HG02970 (cell line): ENCODE results near the gene RPL32.
A peak's percentile ranks its signal among the peaks of the same experiment; 100 is the strongest.
"Not testable (repeated sequence)": the region's sequence is repeated elsewhere in the genome, so short reads cannot be mapped to it uniquely, and the experiment has no call there.

Source experiments
- ATAC-seq: cut with Tn5 transposase; IDR thresholded peaks from one replicate; pipeline ENCODE4 v1.9.1; 2021; ENCODE audit warnings: mild to moderate bottlenecking, moderate library complexity, moderate number of reproducible peaks; ENCODE audit not compliant: unreplicated experiment, low FRiP score

Gene RPL32

DNA sequence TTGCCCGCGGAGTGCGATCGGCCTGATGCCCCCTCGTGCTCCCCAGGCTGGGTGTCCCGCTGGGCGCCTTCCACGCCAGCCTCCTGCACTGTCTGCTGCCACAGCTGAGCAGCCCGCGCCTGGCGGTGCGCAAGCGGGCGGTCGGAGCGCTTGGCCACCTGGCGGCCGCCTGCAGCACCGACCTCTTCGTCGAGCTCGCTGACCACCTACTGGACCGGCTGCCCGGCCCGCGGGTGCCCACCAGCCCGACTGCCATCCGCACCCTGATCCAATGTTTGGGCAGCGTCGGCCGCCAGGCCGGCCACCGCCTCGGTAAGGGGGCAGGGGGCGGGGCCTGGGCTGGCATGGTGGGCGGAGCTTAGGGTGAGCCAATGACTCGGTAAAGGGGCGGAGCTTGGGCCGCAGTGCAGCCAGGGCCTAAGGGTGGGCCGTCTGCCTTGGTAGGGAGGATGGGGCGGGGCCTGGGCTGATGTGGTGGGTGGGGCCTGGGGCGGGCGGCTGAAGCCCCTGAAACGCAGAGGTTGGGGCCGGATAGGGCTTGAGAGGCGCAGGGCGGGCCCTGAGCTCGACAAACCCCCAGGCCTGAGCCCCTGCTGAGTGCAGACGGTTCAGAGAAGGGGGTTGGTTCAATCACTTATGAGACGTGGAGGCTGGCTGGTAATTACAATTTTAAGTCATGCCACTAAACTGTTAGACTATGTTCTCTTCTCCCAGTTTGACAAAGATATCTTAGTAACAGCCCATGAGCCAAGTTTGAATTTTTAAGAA is 31.2 kb downstream of the RPL32 start:
- peak; percentile 98 for ATAC-seq

- no peak for ATAC-seq
Measured at GRCh38 chr3:12809435-12809834, 31.9 kb downstream of the RPL32 start.

DNA sequence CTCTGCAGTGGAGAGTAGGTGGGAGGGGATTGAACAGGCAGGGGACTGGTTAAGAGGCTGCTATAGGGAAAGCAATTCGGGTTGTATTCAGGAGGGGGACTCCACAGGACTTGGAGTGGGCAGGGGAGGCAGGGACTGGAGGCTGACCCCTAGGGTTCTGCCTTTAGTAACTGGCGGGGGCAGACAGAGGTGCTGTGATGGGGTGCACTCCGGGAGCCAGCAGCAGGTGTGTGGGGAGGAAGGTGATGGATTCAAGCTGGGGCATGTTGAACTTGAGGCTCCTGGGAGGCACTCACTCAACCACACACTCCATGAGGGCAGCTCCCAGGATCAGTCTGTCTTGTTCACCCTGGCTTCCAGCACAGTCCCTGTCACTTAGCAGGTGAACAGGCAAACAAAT is 32.4 kb downstream of the RPL32 start:
- ATAC-seq = no peak

- ATAC-seq = no peak
Measured at GRCh38 chr3:12808587-12808986, 32.8 kb downstream of the RPL32 start.

GRCh38 chr3:12807601-12808359 is 33.6 kb downstream of the RPL32 start:
- no peak for ATAC-seq

GRCh38 chr3:12807066-12807465 is 34.3 kb downstream of the RPL32 start:
- ATAC-seq = no peak

DNA sequence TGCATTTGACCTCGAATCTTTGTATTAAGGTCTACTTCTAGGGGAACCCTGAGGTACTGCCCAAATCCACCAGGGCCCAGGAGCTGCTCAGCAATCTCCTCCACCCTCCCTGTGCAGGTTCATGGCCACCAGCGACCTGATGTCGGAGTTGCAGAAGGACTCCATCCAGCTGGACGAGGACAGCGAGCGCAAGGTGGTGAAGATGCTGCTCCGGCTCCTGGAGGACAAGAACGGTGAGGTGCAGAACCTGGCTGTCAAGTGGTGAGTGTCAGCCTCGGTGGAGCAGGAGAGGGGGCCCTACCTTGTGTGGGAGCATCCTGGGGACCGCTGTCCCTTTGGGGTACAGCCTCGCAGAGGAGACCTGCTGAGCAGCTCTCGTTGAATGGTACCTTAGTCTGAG is 38.0 kb downstream of the RPL32 start:
- no peak for ATAC-seq

GRCh38 chr3:12799525-12800440 is 41.6 kb downstream of the RPL32 start:
- no peak for ATAC-seq

GRCh38 chr3:12798559-12799179 is 42.7 kb downstream of the RPL32 start:
- ATAC-seq = no peak

- no peak for ATAC-seq
Measured at GRCh38 chr3:12797892-12798558, 43.3 kb downstream of the RPL32 start.

DNA sequence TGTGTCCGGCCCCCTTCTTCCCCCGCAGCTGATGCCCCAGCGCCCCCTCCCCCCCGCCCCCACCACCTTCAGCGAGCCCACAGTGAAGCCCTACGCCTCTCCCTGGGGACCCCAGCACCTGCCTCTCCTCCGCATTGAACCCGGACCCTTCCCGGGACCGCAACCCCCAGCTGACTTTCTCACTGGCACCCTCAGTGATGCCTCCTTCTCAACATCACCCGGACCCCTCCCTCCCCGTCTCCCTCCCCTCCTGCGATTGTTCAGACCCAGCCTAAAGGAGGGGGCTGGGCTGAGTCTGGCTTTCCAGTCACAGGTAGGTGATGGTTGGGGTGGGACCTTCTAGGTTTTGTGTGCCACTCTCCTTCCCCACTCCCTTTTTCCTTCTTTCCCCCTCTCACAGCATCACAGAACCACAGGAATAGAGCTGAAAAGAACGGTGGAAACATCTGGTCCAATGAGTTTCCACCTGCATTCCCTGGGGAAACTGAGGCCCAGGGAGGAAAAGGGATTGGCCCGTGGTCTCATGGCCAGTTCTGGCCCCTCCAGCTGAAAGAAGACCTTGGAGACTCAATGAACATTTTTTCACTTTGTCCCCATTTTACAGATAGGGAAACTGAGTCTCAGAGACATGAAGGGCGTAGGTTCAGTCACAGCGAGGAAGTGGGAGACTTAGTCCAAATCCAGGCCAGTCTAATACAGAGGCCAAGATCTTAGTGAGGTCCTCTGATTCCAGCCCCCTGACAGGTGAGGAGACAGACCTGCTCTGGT is 44.1 kb downstream of the RPL32 start:
- ATAC-seq = no peak

GRCh38 chr3:12796171-12797123 is 44.9 kb downstream of the RPL32 start, which contains the start of gene CAND2:
CAND2 (plus strand) TSS chr3:12796680; CDS start chr3:12796721, 41 bp downstream.
- no peak for ATAC-seq

GRCh38 chr3:12793701-12794100 is 47.7 kb downstream of the RPL32 start:
- ATAC-seq = no peak

DNA sequence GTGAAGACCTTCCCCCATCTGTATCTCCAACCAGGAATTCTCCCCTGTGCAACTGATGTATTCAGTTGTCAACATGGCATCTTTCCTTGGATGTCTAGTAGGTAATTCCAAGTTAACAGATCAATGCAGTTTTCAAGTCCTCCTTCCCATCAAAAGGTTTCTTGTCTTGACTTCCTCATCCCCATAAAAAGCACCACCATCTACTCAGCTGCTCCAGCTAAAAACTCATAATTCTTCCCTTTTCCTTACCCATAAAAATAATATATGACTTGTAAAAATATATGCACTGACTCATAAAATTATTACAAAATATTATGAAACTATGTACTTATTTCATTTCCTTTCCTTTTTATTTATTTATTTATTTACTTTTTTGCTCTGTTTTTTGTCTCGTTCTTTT is 49.9 kb downstream of the RPL32 start:
- ATAC-seq = no peak

DNA sequence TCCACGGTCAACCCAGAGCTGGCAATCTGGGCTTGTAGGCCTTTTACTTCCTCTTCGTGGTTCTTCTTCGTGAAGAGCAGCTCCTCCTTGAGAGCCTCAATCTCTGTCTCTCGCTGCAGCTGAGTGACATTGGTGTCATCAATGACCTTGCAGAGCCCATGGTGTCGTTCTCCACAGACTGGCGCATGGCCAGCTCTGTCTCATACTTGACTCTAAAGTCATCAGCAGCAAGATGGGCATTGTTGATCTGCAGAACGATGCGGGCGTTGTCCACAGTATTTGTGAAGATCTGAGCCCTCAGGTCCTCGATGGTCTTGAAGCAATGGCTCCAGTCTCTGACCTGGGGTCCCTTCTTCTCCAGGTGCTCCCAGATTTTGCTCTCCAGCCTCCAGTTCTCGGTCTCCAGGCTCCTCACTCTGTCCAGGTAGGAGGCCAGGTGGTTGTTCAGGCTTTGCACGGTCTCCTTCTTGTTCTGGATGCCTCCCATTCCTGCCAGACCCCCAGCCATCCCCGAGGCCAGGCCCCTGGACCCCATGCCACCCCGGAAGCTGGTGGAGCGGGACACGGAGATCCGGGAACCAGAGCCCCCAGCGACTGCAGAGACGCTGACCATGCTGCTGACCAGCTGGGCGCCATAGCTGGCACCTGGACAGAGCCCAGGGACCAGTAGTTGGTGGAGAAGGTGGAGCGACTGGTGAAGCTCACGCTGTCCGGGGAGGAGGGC is 53.2 kb downstream of the RPL32 start:
- not testable (repeated sequence) for ATAC-seq

DNA sequence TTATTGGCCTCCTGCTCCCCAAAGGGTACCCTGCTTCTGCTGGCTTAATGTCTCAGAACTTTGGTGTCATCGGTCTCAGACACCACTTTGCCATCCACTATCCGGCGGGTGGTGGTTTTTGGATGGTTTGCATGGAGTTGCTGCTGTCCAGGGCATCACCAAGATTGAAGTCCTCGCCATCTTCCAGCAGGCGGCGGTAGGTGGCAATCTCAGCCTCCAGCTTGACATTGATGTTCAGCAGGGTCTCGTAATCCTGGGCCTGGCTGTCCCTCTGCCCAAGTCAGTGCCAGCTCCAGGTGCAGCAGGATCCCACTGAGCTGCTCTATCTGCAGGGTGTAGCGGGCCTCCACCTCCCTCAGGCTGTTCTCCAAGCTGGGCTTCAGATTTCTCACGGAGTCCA is 54.0 kb downstream of the RPL32 start:
- ATAC-seq = not testable (repeated sequence)

DNA sequence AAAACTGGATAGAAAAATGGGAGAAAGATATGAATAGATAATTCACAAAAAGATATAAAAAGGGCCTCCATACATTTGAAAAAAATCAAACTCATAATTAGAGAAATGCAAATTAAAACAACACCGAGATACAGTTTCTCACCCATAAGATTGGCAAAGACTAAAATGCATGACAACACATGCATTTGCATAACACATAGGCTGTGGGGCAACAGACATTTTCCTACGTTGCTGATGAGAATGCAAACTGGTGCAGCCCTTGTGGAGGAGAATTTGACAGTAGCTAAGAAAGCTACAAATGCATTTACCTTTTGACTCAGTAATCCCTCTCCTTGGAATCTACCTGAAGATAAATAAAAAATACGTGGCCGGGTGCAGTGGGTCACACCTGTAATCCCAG is 56.3 kb downstream of the RPL32 start:
- no peak for ATAC-seq
